A673 (cell line): ENCODE results near the gene LARGE1. TPM values are rescaled to one million over a fixed set of nuclear protein-coding genes. Genes with fewer than 3 reads are reported as not detected.

Experiments
- BruUV-seq: library from RNA; stranded (reverse); fragments of 400-500 nt; replicated peaks from 2 replicates; lab custom pipeline; 2021; lab: Mats Ljungman, UMichigan
- CTCF ChIA-PET: fragments of 300-600 bp; sonication (Branson Sonifier 250); formaldehyde crosslinking; loops from one replicate; lab custom pipeline; 2022; ENCODE audit warnings: antibody characterized with exemption; lab: Charles Lee
- POLR2A ChIA-PET: fragments of 300-600 bp; sonication (Branson Sonifier 250); formaldehyde crosslinking; loops from one replicate; lab custom pipeline; 2022; ENCODE audit warnings: antibody characterized with exemption; ENCODE audit not compliant: low non-redundant PET; lab: Charles Lee
- DNase-seq: peaks from one replicate; pipeline ENCODE4 v3.0.0-alpha.2; 2015; ENCODE audit warnings: low spot score
- H3K27ac ChIP-seq: fragments of 200-600 bp; sonication (generic); 2 replicates; pipeline ENCODE4 v1.5.1; 2016; ENCODE audit warnings: mixed run types, low read depth, mild to moderate bottlenecking, mixed read lengths, antibody characterized with exemption, low read length; ENCODE audit not compliant: poor library complexity, severe bottlenecking
- H3K27me3 ChIP-seq: fragments of 200-600 bp; sonication (generic); replicated peaks from 2 replicates; pipeline ENCODE4 v1.6.1; 2017; ENCODE audit warnings: mixed run types, low read depth, mild to moderate bottlenecking, mixed read lengths, antibody characterized with exemption, low read length; ENCODE audit not compliant: insufficient read depth, poor library complexity
- H3K36me3 ChIP-seq: fragments of 200-600 bp; sonication (generic); 2 replicates; pipeline ENCODE4 v1.6.1; 2016; ENCODE audit warnings: mixed run types, mild to moderate bottlenecking, mixed read lengths, antibody characterized with exemption, low read length; ENCODE audit not compliant: insufficient read depth, poor library complexity, severe bottlenecking
- H3K4me1 ChIP-seq: fragments of 200-600 bp; sonication (generic); 2 replicates; pipeline ENCODE4 v1.6.1; 2017; ENCODE audit warnings: mixed run types, mild to moderate bottlenecking, mixed read lengths, antibody characterized with exemption, low read length; ENCODE audit not compliant: insufficient read depth, poor library complexity, severe bottlenecking
- H3K4me3 ChIP-seq: fragments of 200-600 bp; sonication (generic); 2 replicates; pipeline ENCODE4 v1.5.1; 2016; ENCODE audit warnings: low read depth, mixed run types, mild to moderate bottlenecking, mixed read lengths, low read length; ENCODE audit not compliant: poor library complexity, severe bottlenecking
- H3K9me3 ChIP-seq: fragments of 200-600 bp; sonication (generic); 2 replicates; pipeline ENCODE4 v1.6.1; 2016; ENCODE audit warnings: mixed run types, low read depth, mild to moderate bottlenecking, mixed read lengths, antibody characterized with exemption, low read length; ENCODE audit not compliant: poor library complexity, severe bottlenecking
- EZH2 ChIP-seq: fragments of 200-600 bp; sonication (generic); IDR thresholded peaks from 2 replicates; pipeline ENCODE4 v1.6.1; 2017; ENCODE audit warnings: borderline replicate concordance, low read depth, mild to moderate bottlenecking, mixed read lengths, antibody characterized with exemption, low read length; ENCODE audit not compliant: poor library complexity, severe bottlenecking
- intact Hi-C: fragments of 100-400 bp; cut with micrococcal nuclease; formaldehyde crosslinking; loops from one replicate; pipeline ENCODE4 v1.10.0; 2022; ENCODE audit not compliant: unreplicated experiment
- total RNA-seq: library from RNA; stranded (reverse); gene quantifications from 2 replicates; pipeline ENCODE4 v1.2.3, GENCODE V29; 2021
- TF ChIP-seq, protein P1 (sequence below): fragments of 300-800, 200-600 bp; sonication (generic); conservative IDR thresholded peaks from 2 replicates; pipeline ENCODE4 v1.5.1; 2017; ENCODE audit warnings: low read depth, mild to moderate bottlenecking, antibody characterized with exemption, low read length, moderate library complexity, mixed read lengths

Gene LARGE1
- total RNA-seq, 1 experiment from 2014 or later: not detected

DNA sequence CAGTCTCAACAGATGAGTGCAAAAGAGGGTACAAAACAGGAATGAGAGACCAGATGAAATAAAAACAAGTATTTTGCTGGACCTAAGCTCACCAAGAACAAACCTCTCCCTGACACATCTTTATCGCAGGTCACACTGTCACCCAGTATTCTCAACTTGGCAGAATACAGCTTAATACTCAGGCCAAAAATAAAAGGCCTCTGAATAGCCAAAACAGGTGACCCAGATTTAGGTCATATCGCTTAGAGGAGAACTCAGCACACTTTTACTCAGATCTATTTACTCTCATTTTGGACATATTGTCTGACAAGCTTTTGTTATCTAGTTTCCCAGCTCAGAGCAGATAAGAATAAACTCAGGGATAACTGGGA, 645.2 kb downstream of the LARGE1 start:
- BruUV-seq: no TSS peak
- ChIA-PET CTCF (no interaction called here), POLR2A (no interaction called here)
- no peak overlapping the region for H3K4me3 ChIP-seq
- H3K4me1 ChIP-seq: no peaks in the 10 kb centered on the region
- H3K9me3 ChIP-seq: no peaks in the 10 kb centered on the region
- no peaks in the 10 kb centered on the region for H3K27me3 ChIP-seq
- H3K36me3 ChIP-seq: no peaks in the 10 kb centered on the region
- intact Hi-C loops: no loop called here
- no peak overlapping the region for H3K27ac ChIP-seq
- no peak for DNase-seq
- no peak for TF ChIP-seq EZH2
- TF ChIP-seq, protein P1, sequence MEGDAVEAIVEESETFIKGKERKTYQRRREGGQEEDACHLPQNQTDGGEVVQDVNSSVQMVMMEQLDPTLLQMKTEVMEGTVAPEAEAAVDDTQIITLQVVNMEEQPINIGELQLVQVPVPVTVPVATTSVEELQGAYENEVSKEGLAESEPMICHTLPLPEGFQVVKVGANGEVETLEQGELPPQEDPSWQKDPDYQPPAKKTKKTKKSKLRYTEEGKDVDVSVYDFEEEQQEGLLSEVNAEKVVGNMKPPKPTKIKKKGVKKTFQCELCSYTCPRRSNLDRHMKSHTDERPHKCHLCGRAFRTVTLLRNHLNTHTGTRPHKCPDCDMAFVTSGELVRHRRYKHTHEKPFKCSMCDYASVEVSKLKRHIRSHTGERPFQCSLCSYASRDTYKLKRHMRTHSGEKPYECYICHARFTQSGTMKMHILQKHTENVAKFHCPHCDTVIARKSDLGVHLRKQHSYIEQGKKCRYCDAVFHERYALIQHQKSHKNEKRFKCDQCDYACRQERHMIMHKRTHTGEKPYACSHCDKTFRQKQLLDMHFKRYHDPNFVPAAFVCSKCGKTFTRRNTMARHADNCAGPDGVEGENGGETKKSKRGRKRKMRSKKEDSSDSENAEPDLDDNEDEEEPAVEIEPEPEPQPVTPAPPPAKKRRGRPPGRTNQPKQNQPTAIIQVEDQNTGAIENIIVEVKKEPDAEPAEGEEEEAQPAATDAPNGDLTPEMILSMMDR: no peak

DNA sequence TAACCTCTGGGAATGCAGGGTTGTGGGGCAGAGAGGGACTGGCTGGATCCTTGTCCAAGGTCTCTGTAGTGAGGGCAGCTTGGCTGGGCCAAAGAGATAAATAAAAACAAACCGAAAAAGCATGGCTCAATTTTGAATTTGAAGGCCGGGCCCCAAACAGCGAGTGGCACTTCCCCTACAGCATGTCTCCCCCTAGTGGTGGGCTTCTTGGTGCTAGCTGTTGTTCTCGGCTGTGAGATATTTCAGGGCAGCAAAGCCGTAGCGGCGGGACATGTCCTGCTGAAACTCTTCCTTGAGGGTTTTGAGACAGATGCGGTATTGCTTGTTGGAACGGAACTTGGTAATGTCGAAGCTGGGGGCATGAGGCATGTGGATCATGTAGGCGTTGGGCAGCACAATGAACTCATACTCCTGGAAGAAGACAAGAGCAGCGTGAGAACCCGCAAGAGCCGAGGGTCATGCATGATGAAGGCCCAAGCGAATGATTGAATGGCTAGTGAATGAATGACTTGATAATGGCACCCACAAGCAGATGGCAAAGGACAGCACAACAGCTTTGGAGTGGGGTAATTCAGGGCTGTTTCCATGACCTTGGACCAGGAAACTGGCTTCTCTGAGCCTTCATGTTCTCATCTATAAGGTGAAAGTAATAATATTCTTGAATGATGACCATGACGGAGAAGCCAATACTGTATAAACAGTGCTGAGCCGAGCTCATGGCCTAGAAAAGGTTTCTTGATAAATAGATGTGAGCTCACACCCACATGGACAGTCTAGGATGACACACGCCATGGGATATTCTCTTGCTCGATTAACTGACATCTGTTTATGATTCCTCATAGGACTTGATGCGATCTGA, 645.8 kb downstream of the LARGE1 start:
- Histone ChIP-seq H3K27me3 (no peaks in the 10 kb centered on the region), H3K4me3 (no peak overlapping the region), H3K4me1 (no peaks in the 10 kb centered on the region), H3K9me3 (no peaks in the 10 kb centered on the region), H3K27ac (no peak overlapping the region), H3K36me3 (no peaks in the 10 kb centered on the region)
- CTCF ChIA-PET: no interaction called here
- TF ChIP-seq EZH2: no peak
- TF ChIP-seq, protein P1: peak; percentile 69
- POLR2A ChIA-PET: no interaction called here
- peak; percentile 24 for DNase-seq
- no TSS peak for BruUV-seq
- intact Hi-C loops: no loop called here

DNA sequence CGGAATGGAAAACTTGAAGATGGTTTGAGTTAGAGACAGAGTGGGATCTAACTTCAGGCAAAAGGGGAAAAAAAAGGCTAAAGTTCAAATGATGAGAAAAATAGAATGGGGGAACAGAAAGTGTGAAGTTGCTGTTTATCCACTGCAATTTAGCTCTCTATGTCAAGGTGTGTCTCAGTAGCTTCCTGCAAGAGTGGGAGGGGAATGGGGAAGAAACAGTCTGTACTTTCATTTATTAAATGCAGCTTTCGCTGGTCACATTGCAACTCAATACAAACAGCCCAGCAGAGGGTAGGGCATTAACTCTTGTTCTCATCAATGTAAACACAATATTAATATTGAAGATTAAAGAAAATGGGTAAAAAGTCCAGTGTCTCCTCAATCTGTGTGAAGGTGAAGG, 647.4 kb downstream of the LARGE1 start:
- TF ChIP-seq EZH2: no peak
- TF ChIP-seq, protein P1: no peak
- ChIA-PET POLR2A (no interaction called here), CTCF (no interaction called here)
- Histone ChIP-seq H3K27ac (no peak overlapping the region), H3K4me3 (no peak overlapping the region), H3K27me3 (no peaks in the 10 kb centered on the region), H3K4me1 (no peaks in the 10 kb centered on the region), H3K36me3 (no peaks in the 10 kb centered on the region), H3K9me3 (no peaks in the 10 kb centered on the region)
- intact Hi-C loops: no loop called here
- BruUV-seq: no TSS peak
- DNase-seq: no peak
